Stimulated activated CD4-positive, alpha-beta T cell treated with anti-CD3 and anti-CD28 coated beads, Interleukin-4, amount 100 ng/mL, for 1 hour (primary cell): ENCODE results near the gene TTC28.

ENCODE experiments used
- DNase-seq: peaks from one replicate; pipeline ENCODE4 v3.0.0-alpha.2; 2020

The TTC28 gene

GRCh38 chr22:28435982-28436381 lies 243.7 kb downstream of the TTC28 start:
- DNase-seq = no peak

GRCh38 chr22:28435140-28435768 lies 244.4 kb downstream of the TTC28 start:
- no peak for DNase-seq

DNA sequence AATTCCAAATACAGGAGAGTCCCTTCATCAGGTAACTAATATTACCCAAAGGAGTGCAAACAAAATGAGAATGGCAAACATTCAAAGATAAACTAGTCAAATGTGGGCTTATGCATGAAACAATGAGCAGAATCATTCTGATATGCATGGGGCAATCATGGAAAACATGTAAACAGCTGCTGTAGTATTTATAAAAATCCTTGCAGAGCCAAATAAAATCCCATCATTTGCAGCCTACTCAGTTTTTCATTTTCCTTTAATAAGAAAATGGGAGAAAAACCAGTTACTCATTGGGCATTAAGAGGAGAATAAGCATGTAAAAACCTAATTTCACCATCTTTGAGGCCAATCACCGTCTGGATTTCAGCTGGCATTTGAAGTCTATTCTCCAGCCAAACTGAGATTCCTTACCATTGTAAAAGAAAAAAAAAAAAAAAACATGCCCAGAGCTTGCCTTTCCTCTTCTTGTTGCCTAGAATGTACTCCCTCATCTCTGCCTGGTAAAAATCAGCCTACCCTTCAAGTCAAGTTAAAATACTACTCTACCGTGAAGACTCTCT lies 249.1 kb downstream of the TTC28 start:
- DNase-seq = no peak

DNA sequence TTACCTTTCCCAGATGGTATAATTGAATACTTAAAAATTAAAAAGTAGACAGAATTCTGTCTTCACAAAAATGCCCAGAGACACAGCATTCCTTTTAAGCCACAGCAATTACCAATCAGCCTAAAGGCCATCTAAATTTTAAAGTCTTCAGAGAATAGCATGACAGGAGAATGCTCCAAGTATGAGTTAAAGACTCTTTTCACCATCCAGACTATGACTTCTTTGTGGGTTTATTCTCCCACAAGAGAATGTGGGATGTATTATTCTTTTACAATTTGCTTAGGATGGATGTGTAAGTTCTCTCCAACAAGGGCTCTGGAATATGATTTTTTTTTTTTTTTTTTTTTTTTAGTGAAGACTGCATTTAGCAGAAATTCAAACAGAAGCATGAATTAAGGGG lies 249.9 kb downstream of the TTC28 start:
- no peak for DNase-seq

- no peak for DNase-seq
Observed at GRCh38 chr22:28428271-28428670, 251.4 kb downstream of the TTC28 start.

DNA sequence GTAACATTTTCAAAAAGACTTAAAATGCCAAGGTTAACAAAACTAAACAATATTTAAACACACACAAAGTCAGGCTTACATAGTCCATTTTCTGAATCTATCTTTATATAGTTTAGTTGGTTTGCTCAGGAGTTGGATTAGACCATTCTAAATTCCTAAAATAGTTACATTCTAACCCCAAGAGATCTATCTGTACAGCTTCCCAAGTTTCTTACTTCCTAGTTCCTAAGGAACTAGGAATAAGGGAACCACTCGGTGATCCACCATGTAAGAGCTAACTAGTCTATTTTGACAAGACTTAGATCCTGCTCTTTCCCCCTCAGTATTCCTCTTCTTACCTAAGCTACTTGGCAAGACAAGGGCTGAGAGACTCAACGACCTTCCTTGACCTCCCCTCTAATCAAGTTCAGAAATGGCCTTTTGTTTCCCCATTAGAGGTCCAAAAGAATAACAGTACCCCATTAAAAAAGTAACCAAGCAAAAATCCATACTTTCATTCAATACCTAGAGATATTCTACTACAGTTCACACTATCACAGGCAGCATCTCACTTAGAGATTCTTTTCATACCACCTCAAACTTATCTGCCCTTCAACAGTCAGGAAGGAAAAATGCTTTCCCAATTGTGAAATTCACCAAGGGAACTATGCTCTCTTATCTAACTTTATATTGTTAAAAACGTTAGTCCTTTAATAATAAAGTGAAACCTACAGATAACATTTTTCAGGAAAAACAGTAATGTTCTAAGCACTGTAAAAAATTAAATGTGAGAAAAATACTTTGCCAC lies 253.1 kb downstream of the TTC28 start:
- DNase-seq = no peak

GRCh38 chr22:28425211-28425610 lies 254.4 kb downstream of the TTC28 start:
- no peak for DNase-seq

DNA sequence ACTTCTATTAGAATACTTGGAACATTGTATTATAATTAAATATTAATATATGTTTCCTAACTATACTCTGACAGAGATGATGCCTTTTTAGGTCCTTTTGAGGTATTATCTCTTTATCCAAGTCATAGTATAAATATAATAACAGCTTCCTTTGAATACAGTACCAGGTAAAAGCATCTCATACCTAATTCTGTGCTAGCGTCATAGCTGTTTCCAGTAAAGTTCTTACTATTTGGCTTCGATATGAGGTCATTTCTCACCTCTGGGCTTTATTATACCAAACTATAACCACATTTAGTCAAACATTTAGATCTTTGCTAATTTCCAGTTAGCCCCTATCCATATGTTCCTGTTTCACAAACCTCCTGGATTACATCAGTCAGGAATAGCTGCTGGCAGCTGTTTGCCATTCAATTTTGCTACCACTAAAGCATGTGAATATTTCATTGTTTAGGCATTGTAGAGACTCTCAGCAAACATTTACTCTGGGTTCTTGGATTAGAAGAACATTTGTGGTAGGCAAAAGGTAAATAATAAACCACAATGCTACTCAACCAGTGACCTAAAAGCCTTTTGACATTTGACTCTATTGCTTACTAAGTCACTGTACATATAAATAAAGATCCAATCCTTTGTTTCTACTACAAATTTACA lies 255.1 kb downstream of the TTC28 start:
- DNase-seq = no peak

GRCh38 chr22:28419919-28420318 lies 259.7 kb downstream of the TTC28 start:
- no peak for DNase-seq

- no peak for DNase-seq
Observed at GRCh38 chr22:28418008-28418407, 261.6 kb downstream of the TTC28 start.

- DNase-seq = no peak
Observed at GRCh38 chr22:28417431-28417830, 262.2 kb downstream of the TTC28 start.

DNA sequence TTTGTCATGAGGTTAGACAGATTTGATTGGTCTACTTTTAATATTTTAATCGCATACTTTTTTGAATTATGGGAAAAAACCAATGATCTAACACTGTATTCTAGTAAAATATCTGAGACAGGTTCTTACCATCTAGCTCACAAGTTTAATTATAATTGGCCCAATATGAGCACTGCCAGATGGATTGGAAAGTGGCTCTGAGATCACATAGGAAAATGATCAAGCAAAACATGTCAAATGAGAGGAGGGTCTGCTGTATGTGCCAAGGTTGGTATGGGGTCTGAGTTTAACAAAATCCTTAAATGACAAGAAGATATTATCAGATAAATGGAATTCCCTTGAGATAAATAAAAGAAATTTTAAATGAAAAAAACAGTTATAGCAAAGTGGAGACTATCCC lies 264.7 kb downstream of the TTC28 start:
- no peak for DNase-seq

- DNase-seq = no peak
Observed at GRCh38 chr22:28413612-28414399, 265.8 kb downstream of the TTC28 start.

- DNase-seq = no peak
Observed at GRCh38 chr22:28412109-28412508, 267.5 kb downstream of the TTC28 start.

- no peak for DNase-seq
Observed at GRCh38 chr22:28411125-28411524, 268.5 kb downstream of the TTC28 start.

DNA sequence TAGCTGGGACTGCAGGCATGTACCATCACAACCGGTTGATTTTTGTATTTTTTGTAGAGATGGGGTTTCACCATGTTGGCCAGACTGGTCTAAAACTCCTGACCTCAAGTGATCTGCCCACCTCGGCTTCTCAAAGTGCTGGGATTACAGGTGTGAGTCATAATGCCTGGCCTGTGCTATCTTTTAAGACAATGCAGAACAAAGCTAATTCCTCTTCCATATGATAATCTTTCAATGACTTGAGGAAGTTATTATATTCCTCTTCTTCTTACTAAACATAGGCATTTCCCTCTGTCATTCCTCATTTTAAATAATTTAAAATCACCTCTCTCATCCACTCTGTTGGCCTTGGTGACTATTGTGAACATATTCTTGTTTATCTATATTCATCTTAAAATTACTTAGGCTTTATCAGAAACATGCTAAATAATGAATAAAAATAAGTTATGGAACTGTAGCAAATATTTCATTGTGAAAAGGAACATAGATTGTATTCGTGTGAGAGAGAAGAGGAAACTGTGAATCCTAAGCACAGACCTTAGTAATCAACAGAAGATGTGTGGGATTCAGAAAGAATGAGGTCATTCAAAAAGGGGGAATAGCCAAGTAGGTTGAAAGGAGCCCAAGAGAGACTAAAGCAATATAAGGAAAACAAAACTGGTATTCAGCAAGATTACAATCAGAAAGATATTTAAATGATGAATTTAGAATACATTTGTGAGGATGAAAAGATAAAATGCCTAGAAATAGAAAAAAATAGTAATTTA lies 269.4 kb downstream of the TTC28 start:
- DNase-seq = no peak

- DNase-seq = no peak
Observed at GRCh38 chr22:28408709-28409108, 270.9 kb downstream of the TTC28 start.

DNA sequence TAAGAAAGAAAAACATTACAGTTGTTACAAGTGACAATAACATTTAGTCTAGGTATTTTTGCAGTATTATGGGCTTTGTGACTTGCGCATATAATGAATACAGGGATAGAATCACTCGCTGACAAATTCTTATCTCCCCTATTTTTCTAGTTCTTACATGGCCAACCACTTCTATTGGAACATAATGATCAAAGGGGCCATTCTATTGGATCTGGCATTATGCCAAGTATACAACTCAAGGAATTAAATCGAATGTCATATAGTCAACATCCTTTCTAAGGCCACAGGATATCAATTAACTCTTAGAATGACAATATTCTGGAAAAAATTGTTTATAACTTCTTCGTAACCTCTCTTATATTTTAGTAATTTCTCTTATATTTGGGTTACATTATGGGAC lies 272.0 kb downstream of the TTC28 start:
- DNase-seq = no peak

DNA sequence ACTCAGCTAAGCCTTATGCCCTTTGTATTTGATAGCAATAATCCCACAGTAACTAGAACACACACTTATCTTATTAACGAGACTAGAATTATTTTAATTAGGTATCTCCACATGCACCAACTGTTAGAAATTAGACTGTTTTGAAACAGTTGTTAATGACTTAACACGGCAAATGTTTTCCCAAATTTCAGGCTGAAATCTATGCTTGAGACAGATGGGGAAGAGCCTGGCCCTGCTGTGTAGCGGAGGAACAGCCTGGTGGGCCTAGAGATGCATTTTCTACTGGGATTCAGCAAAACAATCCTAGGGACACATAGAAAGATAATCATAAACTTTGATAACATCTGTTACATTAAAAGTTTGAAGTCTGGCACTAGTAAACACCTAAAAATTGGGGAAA lies 273.4 kb downstream of the TTC28 start:
- DNase-seq = no peak

DNA sequence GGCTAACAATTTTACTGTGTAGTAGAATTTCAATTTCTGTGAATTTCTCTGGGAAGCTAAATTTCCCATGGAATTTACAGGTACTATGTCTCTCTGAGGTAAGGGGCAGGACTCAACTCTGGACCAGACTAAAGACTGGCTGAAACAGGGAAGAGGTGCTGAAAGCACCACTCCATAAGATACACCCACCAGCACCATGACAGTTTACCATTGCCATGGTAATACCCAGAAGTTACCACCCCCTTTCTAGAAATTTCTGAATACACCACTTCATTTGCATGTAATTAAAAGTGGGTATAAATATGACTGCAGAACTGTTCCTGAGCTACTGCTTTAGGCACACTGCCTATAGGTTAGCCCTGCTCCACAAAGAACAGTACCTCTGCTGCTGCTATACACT lies 274.1 kb downstream of the TTC28 start:
- no peak for DNase-seq

GRCh38 chr22:28402539-28402938 lies 277.1 kb downstream of the TTC28 start:
- no peak for DNase-seq

GRCh38 chr22:28402060-28402459 lies 277.6 kb downstream of the TTC28 start:
- DNase-seq = no peak
